GM19238 (cell line): ENCODE data around the gene ATF6.
"Not testable (repeated sequence)": the region's sequence is repeated elsewhere in the genome, so short reads cannot be mapped to it uniquely, and the experiment has no call there.

Experiments used
- DNase-seq: peaks from one replicate; pipeline ENCODE4 v3.0.0; 2011; ENCODE audit warnings: low spot score; ENCODE audit not compliant: insufficient read length

Gene ATF6, protein sequence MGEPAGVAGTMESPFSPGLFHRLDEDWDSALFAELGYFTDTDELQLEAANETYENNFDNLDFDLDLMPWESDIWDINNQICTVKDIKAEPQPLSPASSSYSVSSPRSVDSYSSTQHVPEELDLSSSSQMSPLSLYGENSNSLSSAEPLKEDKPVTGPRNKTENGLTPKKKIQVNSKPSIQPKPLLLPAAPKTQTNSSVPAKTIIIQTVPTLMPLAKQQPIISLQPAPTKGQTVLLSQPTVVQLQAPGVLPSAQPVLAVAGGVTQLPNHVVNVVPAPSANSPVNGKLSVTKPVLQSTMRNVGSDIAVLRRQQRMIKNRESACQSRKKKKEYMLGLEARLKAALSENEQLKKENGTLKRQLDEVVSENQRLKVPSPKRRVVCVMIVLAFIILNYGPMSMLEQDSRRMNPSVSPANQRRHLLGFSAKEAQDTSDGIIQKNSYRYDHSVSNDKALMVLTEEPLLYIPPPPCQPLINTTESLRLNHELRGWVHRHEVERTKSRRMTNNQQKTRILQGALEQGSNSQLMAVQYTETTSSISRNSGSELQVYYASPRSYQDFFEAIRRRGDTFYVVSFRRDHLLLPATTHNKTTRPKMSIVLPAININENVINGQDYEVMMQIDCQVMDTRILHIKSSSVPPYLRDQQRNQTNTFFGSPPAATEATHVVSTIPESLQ

GRCh38 chr1:161766102-161766981 lies at the start of gene ATF6:
TSS of gene ATF6 (plus strand) at chr1:161766320. CDS start at chr1:161766361, 41 bp downstream.
- peak; percentile 42 for DNase-seq

- DNase-seq, result no peak
Observed at GRCh38 chr1:161718559-161719324, 47.4 kb upstream of the ATF6 start.

- DNase-seq, result no peak
Observed at GRCh38 chr1:161719325-161719611, 46.9 kb upstream of the ATF6 start.

DNA sequence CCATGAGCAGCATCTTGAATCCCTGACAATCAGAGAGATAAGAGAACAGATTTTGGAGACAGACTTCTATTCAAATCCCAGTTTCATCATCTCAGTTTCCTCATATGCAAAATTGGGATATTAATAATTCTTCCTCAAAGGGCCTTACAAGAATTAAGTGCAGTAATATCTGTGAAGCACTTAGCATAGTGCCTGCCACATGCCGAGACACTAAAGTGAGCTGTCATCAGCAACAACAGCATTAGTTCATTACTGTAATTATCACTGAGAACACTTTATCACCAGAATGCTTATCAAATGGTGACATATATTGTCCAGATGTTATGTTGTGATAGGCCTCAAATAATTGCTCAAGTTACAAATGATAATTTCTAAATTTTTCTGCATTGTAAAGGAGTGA lies 45.7 kb upstream of the ATF6 start:
- DNase-seq, result no peak

DNA sequence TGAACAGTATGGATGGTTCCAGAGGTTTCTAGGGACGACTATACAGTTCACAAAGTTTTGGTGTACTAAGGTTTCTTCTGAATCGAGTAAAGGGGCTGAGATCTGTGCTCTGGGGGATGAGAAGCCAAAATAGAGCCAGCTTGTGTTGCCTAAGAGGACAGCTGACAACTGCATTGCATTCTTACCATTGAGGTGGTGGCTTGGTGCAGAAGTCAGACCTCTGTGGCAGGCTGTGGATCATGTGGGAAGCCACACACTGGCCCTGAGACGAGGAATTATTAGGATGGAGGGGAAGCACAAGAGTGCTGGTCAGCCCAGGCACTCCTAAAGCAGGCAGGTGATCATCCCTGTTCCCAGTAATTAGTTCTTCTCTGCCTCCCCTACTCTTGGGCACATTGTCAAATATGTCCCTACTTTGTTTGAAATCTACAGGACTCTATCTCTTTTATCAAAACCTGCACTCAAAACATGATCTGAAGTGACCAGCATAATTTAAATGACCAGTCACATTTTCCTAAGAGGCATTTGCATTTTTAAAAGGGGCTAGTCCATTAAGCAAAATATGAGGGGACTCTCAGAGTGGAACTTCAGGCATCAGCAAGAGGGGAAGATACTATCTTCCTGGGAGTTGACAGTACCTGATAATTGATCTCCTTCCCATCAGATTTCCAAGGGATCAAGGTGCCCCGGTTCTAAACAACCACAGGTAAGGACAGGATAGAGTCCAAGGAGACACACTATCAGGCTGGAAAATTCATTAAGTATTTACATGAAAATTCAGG lies 45.0 kb upstream of the ATF6 start, which contains the start of gene FCRLB:
FCRLB (plus strand) TSS at position 589 of the 782 bp plus-strand sequence. CDS start 1,129 bp downstream, outside the sequence.
- DNase-seq, result no peak

DNA sequence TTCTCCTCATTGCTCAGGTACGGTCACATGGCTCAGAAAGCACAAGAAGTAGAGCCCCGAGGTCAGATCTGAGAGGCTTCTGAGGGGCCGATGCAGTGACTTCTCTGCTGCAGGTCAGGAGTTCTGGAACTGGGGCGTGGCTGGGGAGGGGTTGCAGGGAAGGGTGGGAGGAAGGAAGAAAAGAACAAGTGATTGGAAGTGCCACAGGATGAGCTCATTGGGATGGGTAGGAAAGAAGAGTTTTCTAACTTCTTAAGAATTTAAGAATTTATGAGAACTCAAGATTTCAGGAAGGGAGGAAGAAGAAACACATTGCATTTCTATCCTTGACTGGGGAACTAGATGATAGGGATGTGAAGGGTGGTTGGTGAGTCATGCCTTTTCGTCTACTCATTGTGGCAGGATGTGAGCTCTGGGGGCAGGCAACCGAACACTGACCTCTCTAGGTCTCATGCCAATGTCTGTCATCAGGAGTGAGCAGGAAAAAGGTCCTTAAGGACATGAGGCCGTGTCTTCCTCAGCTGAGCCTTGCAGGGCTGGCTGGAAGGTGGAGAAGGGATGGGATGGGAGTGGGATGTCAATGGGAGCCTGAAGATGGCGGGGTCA lies 44.3 kb upstream of the ATF6 start:
- no peak for DNase-seq

GRCh38 chr1:161722406-161722805 lies 43.7 kb upstream of the ATF6 start:
- DNase-seq, result no peak

- no peak for DNase-seq
Observed at GRCh38 chr1:161723459-161724141, 42.5 kb upstream of the ATF6 start.

DNA sequence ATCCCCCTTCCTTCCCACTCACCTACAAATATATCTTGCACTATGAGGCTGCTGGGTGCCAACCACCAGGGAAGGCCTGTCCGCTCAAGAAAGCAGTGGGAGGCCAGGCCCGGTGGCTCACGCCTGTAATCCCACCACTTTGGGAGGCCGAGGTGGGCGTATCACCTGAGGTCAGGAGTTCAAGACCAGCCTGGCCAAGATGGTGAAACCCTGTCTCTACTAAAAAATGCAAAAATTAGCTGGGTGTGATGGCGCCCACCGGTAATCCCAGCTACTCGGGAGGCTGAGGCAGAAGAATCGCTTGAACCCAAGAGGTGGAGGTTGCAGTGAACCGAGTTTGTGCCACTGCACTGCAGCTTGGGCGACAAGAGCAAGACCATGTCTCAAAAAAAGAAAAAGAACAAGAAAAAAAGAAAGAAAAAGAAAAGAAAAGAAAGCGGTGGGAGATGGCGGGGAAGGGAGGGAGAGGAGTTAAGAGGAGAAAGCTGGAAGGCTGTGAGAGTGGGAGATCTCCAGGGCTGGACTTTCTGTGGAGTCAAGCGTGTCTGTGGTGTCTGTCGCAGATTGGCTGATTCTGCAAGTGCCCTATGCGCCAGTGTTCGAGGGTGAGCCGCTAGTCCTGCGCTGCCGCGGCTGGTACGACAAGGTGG lies 40.7 kb upstream of the ATF6 start:
- not testable (repeated sequence) for DNase-seq

DNA sequence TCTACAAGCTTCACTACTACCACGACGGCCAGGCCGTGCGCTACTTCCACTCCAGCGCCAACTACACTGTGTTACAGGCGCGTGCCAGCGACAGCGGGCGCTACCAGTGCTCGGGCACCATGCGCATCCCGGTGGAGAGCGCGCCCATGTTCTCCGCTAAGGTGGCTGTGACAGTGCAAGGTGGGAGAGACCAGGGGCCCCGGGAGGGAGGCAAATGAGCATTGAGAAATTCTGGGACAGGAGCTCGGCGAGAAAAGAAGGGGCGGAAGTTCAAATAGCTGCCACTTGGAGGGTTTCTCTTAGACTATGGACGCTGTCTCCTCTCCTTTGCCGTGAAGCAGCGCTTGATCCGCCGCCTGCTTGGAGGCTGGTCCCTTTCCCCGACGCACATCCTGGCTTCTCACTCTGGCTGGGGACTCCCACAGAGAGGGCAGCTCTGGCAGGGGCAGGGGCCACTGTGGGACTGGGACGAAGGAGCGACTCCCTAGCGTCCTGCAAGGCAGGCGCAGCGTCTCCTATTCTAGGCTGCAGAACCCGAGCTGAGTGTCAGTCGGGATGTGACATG lies 40.1 kb upstream of the ATF6 start:
- no peak for DNase-seq

- peak; percentile 67 for DNase-seq
Observed at GRCh38 chr1:161726473-161727255, 39.5 kb upstream of the ATF6 start.

GRCh38 chr1:161727256-161727924 lies 38.7 kb upstream of the ATF6 start:
- DNase-seq, result no peak

- DNase-seq, result no peak
Observed at GRCh38 chr1:161728376-161729226, 37.5 kb upstream of the ATF6 start.

GRCh38 chr1:161730050-161730564 lies 36.0 kb upstream of the ATF6 start:
- no peak for DNase-seq

DNA sequence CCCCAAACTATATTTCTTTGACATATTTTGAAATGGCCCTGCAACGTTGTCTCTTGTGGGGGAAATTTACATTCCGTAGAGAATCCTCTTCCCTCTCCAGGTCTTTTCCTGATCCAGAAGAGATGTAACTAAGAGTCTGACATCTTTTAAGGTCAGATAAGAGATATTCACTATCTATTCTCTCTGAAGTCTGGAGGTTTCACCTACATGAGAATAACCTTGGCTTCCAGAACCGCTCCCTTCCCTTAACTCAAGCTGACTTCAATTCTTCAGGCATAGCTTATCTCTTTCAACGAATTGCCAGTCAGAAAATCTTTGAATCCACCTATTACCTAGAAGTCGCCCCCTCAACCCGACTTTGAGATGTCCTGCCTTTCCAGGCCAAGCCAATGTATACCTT lies 34.9 kb upstream of the ATF6 start:
- DNase-seq, result no peak
